Loucy (cell line): ENCODE results near the gene HPS1.
A peak's percentile ranks its signal among the peaks of the same experiment; 100 is the strongest.

Experiments used
- H2AFZ ChIP-seq: fragments of 200-600 bp; sonication (generic); 2 replicates; pipeline ENCODE4 v1.6.0; 2016; ENCODE audit warnings: antibody characterized with exemption, mild to moderate bottlenecking, low read length, moderate library complexity
- H3F3A ChIP-seq: fragments of 200-600 bp; 2 replicates; pipeline ENCODE4 v1.6.0; 2016; ENCODE audit warnings: antibody characterized with exemption, low read depth, mild to moderate bottlenecking
- H3K27me3 ChIP-seq: fragments of 200-600 bp; sonication (generic); 2 replicates; pipeline ENCODE4 v1.6.1; 2014; ENCODE audit warnings: low read length, mild to moderate bottlenecking; ENCODE audit not compliant: insufficient read depth, poor library complexity, severe bottlenecking
- H3K36me3 ChIP-seq: fragments of 200-600 bp; sonication (generic); 2 replicates; pipeline ENCODE4 v1.6.1; 2016; ENCODE audit warnings: low read length; ENCODE audit not compliant: insufficient read depth
- H3K4me1 ChIP-seq: fragments of 200-600 bp; sonication (generic); 2 replicates; pipeline ENCODE4 v1.5.1; 2014; ENCODE audit warnings: low read length, mild to moderate bottlenecking; ENCODE audit not compliant: insufficient read depth, poor library complexity, severe bottlenecking
- H3K4me2 ChIP-seq: fragments of 200-600 bp; sonication (generic); 2 replicates; pipeline ENCODE4 v1.6.0; 2014; ENCODE audit warnings: antibody characterized with exemption, low read length, low read depth, mild to moderate bottlenecking; ENCODE audit not compliant: poor library complexity, severe bottlenecking
- H3K4me3 ChIP-seq: fragments of 200-600 bp; sonication (generic); 2 replicates; pipeline ENCODE4 v1.5.1; 2014; ENCODE audit warnings: low read length, mild to moderate bottlenecking, mixed read lengths; ENCODE audit not compliant: poor library complexity, severe bottlenecking
- H3K79me2 ChIP-seq: fragments of 200-600 bp; sonication (generic); 2 replicates; pipeline ENCODE4 v1.6.1; 2014; ENCODE audit warnings: low read length; ENCODE audit not compliant: insufficient read depth
- H3K9ac ChIP-seq: fragments of 200-600 bp; sonication (generic); 2 replicates; pipeline ENCODE4 v1.6.0; 2014; ENCODE audit warnings: mild to moderate bottlenecking, low read depth, low read length, moderate library complexity; ENCODE audit not compliant: poor library complexity, severe bottlenecking
- H3K9me2 ChIP-seq: fragments of 200-600 bp; sonication (generic); replicated peaks from 2 replicates; pipeline ENCODE4 v1.6.1; 2016; ENCODE audit warnings: low read depth, low read length, mixed read lengths
- H3K9me3 ChIP-seq: fragments of 200-600 bp; sonication (generic); 2 replicates; pipeline ENCODE4 v1.6.1; 2014; ENCODE audit warnings: mild to moderate bottlenecking, antibody characterized with exemption, low read length, low read depth; ENCODE audit not compliant: insufficient read depth
- H4K20me1 ChIP-seq: fragments of 200-600 bp; sonication (generic); 2 replicates; pipeline ENCODE4 v1.6.0; 2014; ENCODE audit warnings: antibody characterized with exemption, low read length, mild to moderate bottlenecking; ENCODE audit not compliant: insufficient read depth, poor library complexity, severe bottlenecking
- CTCF ChIP-seq: fragments of 200-600 bp; sonication (generic); conservative IDR thresholded peaks from 2 replicates; pipeline ENCODE4 v1.5.1; 2014; ENCODE audit warnings: mild to moderate bottlenecking, antibody characterized with exemption, low read length
- EZH2phosphoT487 ChIP-seq: fragments of 200-600 bp; IDR thresholded peaks from 2 replicates; pipeline ENCODE4 v1.6.1; 2018; ENCODE audit warnings: antibody characterized with exemption, mild to moderate bottlenecking, moderate library complexity, borderline replicate concordance

HPS1 gene

GRCh38 chr10:98488669-98489430 lies 42.1 kb upstream of the HPS1 start:
- H3K9me3 ChIP-seq = no peaks in the 10 kb centered on the region
- H3K4me2 ChIP-seq = no peak overlapping the region
- peaks cover 27% of the 10 kb centered on the region for H3K4me1 ChIP-seq
- H4K20me1 ChIP-seq = no peaks in the 10 kb centered on the region
- no peaks in the 10 kb centered on the region for H3K27me3 ChIP-seq
- H3K79me2 ChIP-seq = no peaks in the 10 kb centered on the region
- no peak overlapping the region for H3K9ac ChIP-seq
- no peak overlapping the region for H3K4me3 ChIP-seq
- H3K36me3 ChIP-seq = no peaks in the 10 kb centered on the region
- no peaks in the 10 kb centered on the region for H3K9me2 ChIP-seq
- H2AFZ ChIP-seq = peak overlapping the region; percentile 66; the same call in 1 of the 2 replicates
- H3F3A ChIP-seq = no peaks in the 10 kb centered on the region
- TF ChIP-seq EZH2phosphoT487 (no peak), CTCF (no peak)

- H3K4me1 ChIP-seq = peaks cover 32% of the 10 kb centered on the region
- no peaks in the 10 kb centered on the region for H4K20me1 ChIP-seq
- no peaks in the 10 kb centered on the region for H3K9me2 ChIP-seq
These were observed 40.9 kb upstream of the HPS1 start for GRCh38 chr10:98487649-98488048.

DNA sequence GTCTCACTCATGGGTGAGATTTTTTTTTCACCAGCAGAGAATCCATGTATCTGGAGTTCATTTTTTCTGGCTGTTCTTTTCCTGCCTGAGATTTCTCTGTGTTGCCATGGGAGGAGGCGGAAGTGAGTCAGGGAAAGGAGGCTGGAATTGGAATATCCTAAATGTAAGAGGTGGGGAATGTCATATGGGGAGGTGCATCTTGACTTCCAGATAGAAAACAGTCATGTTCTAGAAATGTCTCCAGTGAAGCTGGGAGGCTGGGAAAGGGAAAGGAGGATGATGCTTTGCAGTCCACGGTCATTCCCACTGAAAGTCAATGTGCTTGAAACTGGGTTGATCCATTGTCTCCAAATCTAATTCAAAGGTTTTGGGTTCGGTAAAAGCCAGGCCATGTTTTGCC lies 39.7 kb upstream of the HPS1 start:
- H3K36me3 ChIP-seq = no peaks in the 10 kb centered on the region
- H2AFZ ChIP-seq = no peak overlapping the region
- no peaks in the 10 kb centered on the region for H3F3A ChIP-seq
- TF ChIP-seq EZH2phosphoT487 (no peak), CTCF (no peak)
- no peaks in the 10 kb centered on the region for H3K9me3 ChIP-seq
- H4K20me1 ChIP-seq = no peaks in the 10 kb centered on the region
- H3K4me2 ChIP-seq = no peak overlapping the region
- no peaks in the 10 kb centered on the region for H3K9me2 ChIP-seq
- H3K4me1 ChIP-seq = peaks cover 45% of the 10 kb centered on the region
- no peaks in the 10 kb centered on the region for H3K27me3 ChIP-seq
- no peak overlapping the region for H3K4me3 ChIP-seq
- H3K9ac ChIP-seq = no peak overlapping the region
- H3K79me2 ChIP-seq = no peaks in the 10 kb centered on the region

More at GRCh38 chr10:98487649-98488048, 40.9 kb upstream of the HPS1 start:
- peak; percentile 37 for TF ChIP-seq CTCF
- no peak for TF ChIP-seq EZH2phosphoT487
- Histone ChIP-seq H3K36me3 (no peaks in the 10 kb centered on the region), H3K27me3 (no peaks in the 10 kb centered on the region), H3K9ac (no peak overlapping the region), H2AFZ (no peak overlapping the region), H3K4me2 (no peak overlapping the region), H3K9me3 (no peaks in the 10 kb centered on the region), H3K4me3 (no peak overlapping the region), H3K79me2 (no peaks in the 10 kb centered on the region), H3F3A (no peaks in the 10 kb centered on the region)
